GM21723 (cell line): ENCODE data around the gene PRKAR1A.
A peak's percentile ranks its signal among the peaks of the same experiment; 100 is the strongest.

ENCODE experiments used
- ATAC-seq: cut with Tn5 transposase; IDR thresholded peaks from one replicate; pipeline ENCODE4 v1.9.1; 2021; ENCODE audit warnings: mild to moderate bottlenecking, moderate library complexity; ENCODE audit not compliant: unreplicated experiment

PRKAR1A gene

GRCh38 chr17:68539548-68540467 lies 27.6 kb downstream of the PRKAR1A start:
- ATAC-seq = peak; percentile 58

GRCh38 chr17:68540981-68541380 lies 28.8 kb downstream of the PRKAR1A start:
- ATAC-seq = no peak

GRCh38 chr17:68541816-68542215 lies 29.6 kb downstream of the PRKAR1A start:
- ATAC-seq = no peak

- ATAC-seq = no peak
Observed at GRCh38 chr17:68542698-68543463, 30.7 kb downstream of the PRKAR1A start.

- no peak for ATAC-seq
Observed at GRCh38 chr17:68544111-68544915, 32.1 kb downstream of the PRKAR1A start.

- ATAC-seq = no peak
Observed at GRCh38 chr17:68556551-68556950, 44.3 kb downstream of the PRKAR1A start.

- no peak for ATAC-seq
Observed at GRCh38 chr17:68559316-68559715, 47.1 kb downstream of the PRKAR1A start.

- no peak for ATAC-seq
Observed at GRCh38 chr17:68560966-68561720, 48.9 kb downstream of the PRKAR1A start.

- ATAC-seq = no peak
Observed at GRCh38 chr17:68562736-68563135, 50.5 kb downstream of the PRKAR1A start.

- no peak for ATAC-seq
Observed at GRCh38 chr17:68564415-68565111, 52.3 kb downstream of the PRKAR1A start.

GRCh38 chr17:68565661-68566441 lies 53.6 kb downstream of the PRKAR1A start:
- no peak for ATAC-seq

GRCh38 chr17:68566442-68566738 lies 54.2 kb downstream of the PRKAR1A start:
- ATAC-seq = no peak

- no peak for ATAC-seq
Observed at GRCh38 chr17:68567035-68567434, 54.8 kb downstream of the PRKAR1A start.

GRCh38 chr17:68567581-68567980 lies 55.4 kb downstream of the PRKAR1A start:
- no peak for ATAC-seq

- no peak for ATAC-seq
Observed at GRCh38 chr17:68568581-68568980, 56.4 kb downstream of the PRKAR1A start.

- ATAC-seq = no peak
Observed at GRCh38 chr17:68569346-68569745, 57.1 kb downstream of the PRKAR1A start.

GRCh38 chr17:68570526-68570925 lies 58.3 kb downstream of the PRKAR1A start:
- no peak for ATAC-seq

GRCh38 chr17:68572138-68572842 lies 60.1 kb downstream of the PRKAR1A start:
- ATAC-seq = no peak

GRCh38 chr17:68573338-68573737 lies 61.1 kb downstream of the PRKAR1A start:
- no peak for ATAC-seq
